H1 (cell line): ENCODE results near the gene KIF26B.

ENCODE experiments used
- BACH1 ChIP-seq: IDR thresholded peaks from 2 replicates; pipeline ENCODE4 v1.6.1; 2012; ENCODE audit warnings: low read length, improper control_type of control experiment
- CBX5 ChIP-seq: fragments of 300-800, 300-1000 bp; sonication (generic); IDR thresholded peaks from 2 replicates; pipeline ENCODE4 v1.7.1; 2016; ENCODE audit warnings: antibody characterized with exemption, low read length, low read depth
- EZH2 ChIP-seq: fragments of 200-600 bp; sonication (generic); IDR thresholded peaks from 2 replicates; pipeline ENCODE4 v1.7.1; 2012; ENCODE audit warnings: low read depth, mild to moderate bottlenecking, moderate library complexity, low read length, inconsistent platforms; ENCODE audit not compliant: severe bottlenecking
- GTF2F1 ChIP-seq: IDR thresholded peaks from 2 replicates; pipeline ENCODE4 v1.6.1; 2012; ENCODE audit warnings: low read depth, low read length, improper control_type of control experiment, borderline replicate concordance
- HDAC6 ChIP-seq: IDR thresholded peaks from one replicate; pipeline ENCODE4 v1.7.1; 2012; ENCODE audit warnings: low read depth, mild to moderate bottlenecking, inconsistent platforms, low read length, moderate library complexity
- JUN ChIP-seq: IDR thresholded peaks from 2 replicates; pipeline ENCODE4 v1.6.1; 2011; ENCODE audit warnings: low read depth, mild to moderate bottlenecking, improper control_type of control experiment, low read length
- POLR2A ChIP-seq, 2 experiments: IDR thresholded peaks; 1 replicate in 1 of 2; 2 replicates in 1 of 2; pipeline ENCODE4 v1.6.1; 2011; ENCODE audit warnings: low read depth in 2 of 2, low read length in 2 of 2, mild to moderate bottlenecking in 2 of 2; ENCODE audit errors: control extremely low read depth in 1 of 2
- RFX5 ChIP-seq: IDR thresholded peaks from 2 replicates; pipeline ENCODE4 v1.6.1; 2011; ENCODE audit warnings: low read depth, low read length, improper control_type of control experiment, borderline replicate concordance
- RXRA ChIP-seq: IDR thresholded peaks from 2 replicates; pipeline ENCODE4 v1.6.1; 2011; ENCODE audit warnings: low read depth, mild to moderate bottlenecking, low read length, moderate library complexity; ENCODE audit not compliant: insufficient read depth
- TCF12 ChIP-seq: IDR thresholded peaks from 2 replicates; pipeline ENCODE4 v1.6.1; 2011; ENCODE audit warnings: low read depth, mild to moderate bottlenecking, low read length
- TEAD4 ChIP-seq: IDR thresholded peaks from 2 replicates; pipeline ENCODE4 v1.6.1; 2012; ENCODE audit warnings: low read depth, low read length, inconsistent platforms, mixed read lengths
- ZNF274 ChIP-seq: IDR thresholded peaks from 2 replicates; pipeline ENCODE4 v1.7.0; 2012; ENCODE audit warnings: low read length, borderline replicate concordance; ENCODE audit errors: extremely low read depth
- TF ChIP-seq, protein P1 (sequence below), 3 experiments: IDR thresholded peaks; 1 replicate in 2 of 3; 2 replicates in 1 of 3; pipeline versions ENCODE4 v1.5.1 to v1.6.1; 2011; ENCODE audit warnings: low read length in 3 of 3, mild to moderate bottlenecking in 3 of 3, inconsistent platforms in 2 of 3, low read depth in 1 of 3, moderate library complexity in 1 of 3; ENCODE audit not compliant: insufficient read depth in 1 of 3; ENCODE audit errors: control extremely low read depth in 1 of 3

DNA sequence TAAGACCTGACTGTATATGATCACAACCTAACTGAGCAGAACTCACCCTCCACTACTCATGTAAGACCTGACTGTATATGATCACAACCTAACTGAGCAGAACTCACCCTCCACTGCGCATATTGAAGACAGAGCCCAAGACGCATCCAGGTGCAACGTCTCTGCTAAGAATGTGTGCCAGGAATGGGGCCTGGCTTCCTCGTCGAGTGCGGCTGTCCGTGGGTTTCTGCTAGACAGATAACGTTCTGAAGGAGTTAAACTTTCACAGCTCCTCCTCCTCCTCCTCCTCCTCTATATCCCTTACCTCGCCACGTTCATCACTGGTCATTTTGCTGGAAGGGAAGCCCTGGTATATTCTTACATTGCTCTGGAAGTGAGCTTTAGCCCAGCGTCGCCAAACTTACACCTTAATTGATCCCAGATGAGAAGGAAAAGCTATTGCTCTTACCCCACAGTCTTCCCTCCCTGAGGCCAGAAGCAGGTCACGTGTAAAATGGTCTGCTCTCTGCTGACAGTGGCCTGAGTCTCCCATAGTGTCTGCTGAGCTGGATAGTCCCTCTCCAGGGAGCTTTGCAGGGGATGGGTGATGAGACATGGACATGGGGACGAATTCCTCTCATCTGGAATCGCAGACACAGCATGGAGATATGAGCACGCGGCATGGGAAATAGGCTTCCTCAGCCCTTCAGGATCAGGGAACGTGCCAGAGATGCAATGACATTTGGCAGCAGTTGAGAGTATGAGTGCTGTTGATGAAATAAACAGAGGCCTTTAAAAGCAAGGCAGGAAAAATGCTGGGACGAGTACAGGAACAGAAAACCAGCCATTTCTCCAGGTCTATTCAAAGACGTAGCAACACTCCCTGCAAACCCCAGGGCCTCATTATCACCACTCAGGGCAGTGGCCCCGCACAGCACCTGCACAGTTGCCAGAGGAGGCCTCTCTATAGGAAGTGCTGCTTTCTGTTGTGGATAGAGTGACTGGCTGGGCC, 528.1 kb downstream of the KIF26B start:
- TF ChIP-seq, protein P1, sequence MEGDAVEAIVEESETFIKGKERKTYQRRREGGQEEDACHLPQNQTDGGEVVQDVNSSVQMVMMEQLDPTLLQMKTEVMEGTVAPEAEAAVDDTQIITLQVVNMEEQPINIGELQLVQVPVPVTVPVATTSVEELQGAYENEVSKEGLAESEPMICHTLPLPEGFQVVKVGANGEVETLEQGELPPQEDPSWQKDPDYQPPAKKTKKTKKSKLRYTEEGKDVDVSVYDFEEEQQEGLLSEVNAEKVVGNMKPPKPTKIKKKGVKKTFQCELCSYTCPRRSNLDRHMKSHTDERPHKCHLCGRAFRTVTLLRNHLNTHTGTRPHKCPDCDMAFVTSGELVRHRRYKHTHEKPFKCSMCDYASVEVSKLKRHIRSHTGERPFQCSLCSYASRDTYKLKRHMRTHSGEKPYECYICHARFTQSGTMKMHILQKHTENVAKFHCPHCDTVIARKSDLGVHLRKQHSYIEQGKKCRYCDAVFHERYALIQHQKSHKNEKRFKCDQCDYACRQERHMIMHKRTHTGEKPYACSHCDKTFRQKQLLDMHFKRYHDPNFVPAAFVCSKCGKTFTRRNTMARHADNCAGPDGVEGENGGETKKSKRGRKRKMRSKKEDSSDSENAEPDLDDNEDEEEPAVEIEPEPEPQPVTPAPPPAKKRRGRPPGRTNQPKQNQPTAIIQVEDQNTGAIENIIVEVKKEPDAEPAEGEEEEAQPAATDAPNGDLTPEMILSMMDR (IDR thresholded peaks at IDR 0.05; ENCODE audit: control extremely low read depth in 1 of 3, insufficient read depth in 1 of 3, low read depth in 1 of 3, low read length in 3 of 3), result no peak
- no peak for TF ChIP-seq TCF12
- TF ChIP-seq EZH2, result no peak
- no peak for TF ChIP-seq RFX5
- no peak for TF ChIP-seq BACH1
- no peak for TF ChIP-seq ZNF274
- no peak for TF ChIP-seq TEAD4
- TF ChIP-seq RXRA, result no peak
- no peak for TF ChIP-seq JUN
- no peak for TF ChIP-seq POLR2A (IDR thresholded peaks at IDR 0.05; ENCODE audit: control extremely low read depth in 1 of 2, low read depth in 2 of 2, low read length in 2 of 2)
- TF ChIP-seq CBX5, result no peak
- no peak for TF ChIP-seq HDAC6
- TF ChIP-seq GTF2F1, result no peak
